Chondrocyte (in vitro differentiated cells): ENCODE results near the gene ANXA9. TPM values are rescaled to one million over a fixed set of nuclear protein-coding genes. Genes with fewer than 3 reads are reported as not detected.

ENCODE experiments used
- DNase-seq: peaks from one replicate; pipeline ENCODE4 v3.0.0; 2021; ENCODE audit warnings: mixed read lengths, low spot score
- H3K27ac Mint-ChIP-seq: one replicate; pipeline ENCODE4 v1.8.0; 2021; ENCODE audit warnings: mild to moderate bottlenecking, moderate library complexity, mixed read lengths; ENCODE audit not compliant: unreplicated experiment
- H3K27me3 Mint-ChIP-seq: 2 replicates; pipeline ENCODE4 v1.8.0; 2021; ENCODE audit warnings: low read depth, mixed read lengths
- H3K36me3 Mint-ChIP-seq: 2 replicates; pipeline ENCODE4 v1.8.0; 2021; ENCODE audit warnings: low read depth, mixed read lengths
- H3K4me1 Mint-ChIP-seq: 2 replicates; pipeline ENCODE4 v1.8.0; 2021; ENCODE audit warnings: low read depth, mild to moderate bottlenecking, mixed read lengths
- H3K4me3 Mint-ChIP-seq: one replicate; pipeline ENCODE4 v1.8.0; 2021; ENCODE audit warnings: mild to moderate bottlenecking, moderate library complexity, mixed read lengths; ENCODE audit not compliant: unreplicated experiment
- H3K9me3 Mint-ChIP-seq: 2 replicates; pipeline ENCODE4 v1.8.0; 2021; ENCODE audit warnings: low read depth, mixed read lengths
- total RNA-seq: library from RNA; stranded (reverse); gene quantifications from 3 replicates; pipeline ENCODE4 v1.2.1, GENCODE V29; 2021
- TF ChIP-seq, protein P1 (sequence below): fragments of 200-600 bp; sonication (generic); IDR thresholded peaks from 2 replicates; pipeline ENCODE4 v1.5.0; 2021; ENCODE audit warnings: antibody characterized with exemption, mild to moderate bottlenecking, moderate library complexity

ANXA9 gene
- total RNA-seq, 1 donor from 2014 or later: not detected

DNA sequence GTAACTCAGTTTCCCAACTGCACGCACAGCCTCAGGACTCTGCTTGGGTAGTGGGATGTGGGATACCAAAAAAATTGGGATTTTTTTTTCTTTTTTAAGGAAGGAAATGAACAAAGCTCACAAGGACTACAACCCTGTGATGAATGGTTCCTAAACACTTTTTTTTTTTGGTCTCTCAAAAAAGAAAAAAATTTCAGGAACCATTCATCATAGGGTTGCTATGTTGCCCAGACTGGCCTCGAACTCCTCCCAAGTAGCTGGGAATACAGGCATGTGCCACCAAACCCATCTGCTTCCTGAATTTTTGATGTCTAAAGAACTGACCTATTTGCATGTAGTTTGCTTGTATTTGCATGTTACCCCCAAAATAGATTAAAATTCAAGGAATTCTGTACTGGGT, 17.8 kb downstream of the ANXA9 start:
- peaks cover 15% of the 10 kb centered on the region for H3K36me3 Mint-ChIP-seq
- TF ChIP-seq, protein P1, sequence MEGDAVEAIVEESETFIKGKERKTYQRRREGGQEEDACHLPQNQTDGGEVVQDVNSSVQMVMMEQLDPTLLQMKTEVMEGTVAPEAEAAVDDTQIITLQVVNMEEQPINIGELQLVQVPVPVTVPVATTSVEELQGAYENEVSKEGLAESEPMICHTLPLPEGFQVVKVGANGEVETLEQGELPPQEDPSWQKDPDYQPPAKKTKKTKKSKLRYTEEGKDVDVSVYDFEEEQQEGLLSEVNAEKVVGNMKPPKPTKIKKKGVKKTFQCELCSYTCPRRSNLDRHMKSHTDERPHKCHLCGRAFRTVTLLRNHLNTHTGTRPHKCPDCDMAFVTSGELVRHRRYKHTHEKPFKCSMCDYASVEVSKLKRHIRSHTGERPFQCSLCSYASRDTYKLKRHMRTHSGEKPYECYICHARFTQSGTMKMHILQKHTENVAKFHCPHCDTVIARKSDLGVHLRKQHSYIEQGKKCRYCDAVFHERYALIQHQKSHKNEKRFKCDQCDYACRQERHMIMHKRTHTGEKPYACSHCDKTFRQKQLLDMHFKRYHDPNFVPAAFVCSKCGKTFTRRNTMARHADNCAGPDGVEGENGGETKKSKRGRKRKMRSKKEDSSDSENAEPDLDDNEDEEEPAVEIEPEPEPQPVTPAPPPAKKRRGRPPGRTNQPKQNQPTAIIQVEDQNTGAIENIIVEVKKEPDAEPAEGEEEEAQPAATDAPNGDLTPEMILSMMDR: no peak
- H3K4me3 Mint-ChIP-seq: no peak overlapping the region
- no peak overlapping the region for H3K27ac Mint-ChIP-seq
- no peaks in the 10 kb centered on the region for H3K27me3 Mint-ChIP-seq
- peaks cover 21% of the 10 kb centered on the region for H3K4me1 Mint-ChIP-seq
- no peak for DNase-seq
- no peaks in the 10 kb centered on the region for H3K9me3 Mint-ChIP-seq

DNA sequence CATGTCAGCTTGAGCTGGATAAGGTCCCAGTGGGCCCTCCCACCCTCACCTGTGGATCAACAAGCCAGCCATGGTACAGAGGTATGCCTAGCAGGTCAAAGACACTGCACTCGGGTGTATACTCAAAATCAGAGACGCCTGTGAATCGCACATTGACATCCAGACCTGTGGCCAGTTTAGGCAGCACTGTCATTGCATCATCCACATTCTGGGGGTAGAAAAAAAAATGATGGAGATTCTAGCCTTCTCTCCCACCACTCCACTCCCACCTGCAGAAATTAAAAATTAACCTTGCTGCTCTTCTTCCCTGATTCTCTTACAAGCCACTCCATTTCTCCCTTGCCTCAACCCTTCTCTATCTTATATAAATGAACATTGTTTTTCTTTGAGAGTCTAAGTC, 18.3 kb downstream of the ANXA9 start:
- Mint-ChIP-seq H3K27me3 (no peaks in the 10 kb centered on the region), H3K4me3 (no peak overlapping the region), H3K9me3 (no peaks in the 10 kb centered on the region), H3K27ac (no peak overlapping the region), H3K36me3 (peaks cover 15% of the 10 kb centered on the region), H3K4me1 (peaks cover 24% of the 10 kb centered on the region)
- DNase-seq: no peak
- TF ChIP-seq, protein P1: no peak

DNA sequence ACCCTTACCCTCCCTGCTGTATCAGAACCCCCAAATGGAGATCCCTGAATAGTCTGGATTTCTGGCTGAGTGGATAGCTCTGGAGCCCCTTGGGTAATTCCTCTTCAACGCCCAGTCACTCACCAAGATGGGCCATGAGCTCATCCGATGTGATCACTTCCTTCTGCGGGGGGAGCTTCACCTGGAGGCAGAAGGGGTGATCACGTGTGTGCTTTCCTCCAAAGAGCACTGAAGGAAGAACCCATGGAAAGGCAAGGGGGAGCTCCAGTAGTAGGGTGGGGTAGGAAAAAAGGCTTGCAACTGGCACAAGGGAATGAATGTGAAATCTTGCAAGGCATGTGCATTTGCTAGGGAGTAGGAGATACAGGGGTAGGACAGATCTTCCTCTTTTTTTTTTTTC, 19.5 kb downstream of the ANXA9 start:
- DNase-seq: no peak
- H3K27ac Mint-ChIP-seq: no peak overlapping the region
- H3K4me1 Mint-ChIP-seq: peaks cover 31% of the 10 kb centered on the region
- TF ChIP-seq, protein P1: no peak
- no peaks in the 10 kb centered on the region for H3K27me3 Mint-ChIP-seq
- H3K36me3 Mint-ChIP-seq: peaks cover 15% of the 10 kb centered on the region
- H3K9me3 Mint-ChIP-seq: no peaks in the 10 kb centered on the region
- no peak overlapping the region for H3K4me3 Mint-ChIP-seq

DNA sequence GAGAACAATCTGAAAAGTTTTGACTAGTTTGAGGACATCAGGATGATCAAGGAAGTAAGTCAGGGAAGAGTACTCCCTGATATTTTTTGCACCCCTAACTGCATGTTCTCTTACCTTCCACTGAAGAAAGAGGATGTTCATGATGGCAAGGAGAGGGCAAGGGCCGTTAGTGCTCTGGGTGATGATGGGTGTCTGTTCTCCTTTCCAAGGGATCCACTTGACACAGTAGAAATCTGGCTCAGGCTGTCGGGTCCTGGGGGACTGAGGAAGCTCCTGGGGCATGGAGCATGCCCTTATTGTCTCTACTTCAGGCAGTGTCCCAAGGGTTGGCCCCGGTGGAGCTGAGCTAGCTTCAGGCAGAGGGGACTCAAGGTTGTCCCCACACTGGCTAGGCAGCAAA, 20.0 kb downstream of the ANXA9 start:
- TF ChIP-seq, protein P1: no peak
- Mint-ChIP-seq H3K9me3 (no peaks in the 10 kb centered on the region), H3K4me1 (peaks cover 35% of the 10 kb centered on the region), H3K27me3 (no peaks in the 10 kb centered on the region), H3K27ac (no peak overlapping the region), H3K4me3 (no peak overlapping the region), H3K36me3 (peaks cover 12% of the 10 kb centered on the region)
- no peak for DNase-seq

DNA sequence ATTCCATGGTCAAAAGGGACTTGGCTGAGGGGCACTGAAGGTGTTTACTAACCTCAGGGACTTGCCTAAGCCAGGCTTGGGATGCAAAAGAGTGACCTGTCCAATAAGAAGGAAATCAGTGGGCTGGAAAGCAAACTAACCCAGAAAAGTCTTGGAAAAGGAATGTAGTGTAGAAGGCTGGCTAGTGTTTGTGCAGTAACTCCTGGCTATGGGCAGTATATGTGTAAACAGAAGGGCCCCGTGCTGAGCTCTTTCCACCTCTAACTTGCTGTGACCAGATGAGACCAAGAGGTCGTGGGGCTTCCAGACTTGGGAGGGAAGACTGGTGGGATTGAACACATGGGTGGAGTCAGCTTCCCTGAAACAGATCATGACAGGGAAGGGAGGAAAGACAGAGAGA, 20.5 kb downstream of the ANXA9 start:
- Mint-ChIP-seq H3K9me3 (no peaks in the 10 kb centered on the region), H3K36me3 (peaks cover 10% of the 10 kb centered on the region), H3K4me1 (peaks cover 41% of the 10 kb centered on the region), H3K27me3 (no peaks in the 10 kb centered on the region), H3K4me3 (no peak overlapping the region), H3K27ac (no peak overlapping the region)
- DNase-seq: no peak
- TF ChIP-seq, protein P1: no peak
